Neural cell (in vitro differentiated cells): ENCODE measurements around the gene ALPG. TPM values are rescaled to one million over a fixed set of nuclear protein-coding genes. Genes with fewer than 3 reads are reported as not detected.

ENCODE experiments used
- H2AFZ ChIP-seq: fragments of 200-600, 300-800 bp; sonication (generic), shearing (Covaris generic); 2 replicates; pipeline ENCODE4 v1.6.0; 2014; ENCODE audit warnings: low read depth, mild to moderate bottlenecking, antibody characterized with exemption, low read length, moderate library complexity
- H3F3A ChIP-seq: fragments of 200-600 bp; shearing (Covaris generic); 2 replicates; pipeline ENCODE4 v1.6.1; 2016; ENCODE audit warnings: mild to moderate bottlenecking, moderate library complexity, mixed read lengths, antibody characterized with exemption, low read length; ENCODE audit not compliant: insufficient read depth, poor library complexity, severe bottlenecking
- H3K27ac ChIP-seq: fragments of 200-600, 300-800 bp; sonication (generic), shearing (Covaris generic); 2 replicates; pipeline ENCODE4 v1.5.1; 2014; ENCODE audit warnings: mild to moderate bottlenecking, low read length, moderate library complexity
- H3K27me3 ChIP-seq: fragments of 300-800, 200-600 bp; sonication (generic), shearing (Covaris generic); 2 replicates; pipeline ENCODE4 v1.6.0; 2014; ENCODE audit warnings: mild to moderate bottlenecking, low read depth, low read length, moderate library complexity; ENCODE audit not compliant: insufficient read depth
- H3K36me3 ChIP-seq: fragments of 300-800, 200-600 bp; sonication (generic), shearing (Covaris generic); 2 replicates; pipeline ENCODE4 v1.5.1; 2014; ENCODE audit warnings: mild to moderate bottlenecking, antibody characterized with exemption, low read length, moderate library complexity; ENCODE audit not compliant: insufficient read depth
- H3K4me2 ChIP-seq: fragments of 300-800, 200-600 bp; sonication (generic), shearing (Covaris generic); 2 replicates; pipeline ENCODE4 v1.6.0; 2014; ENCODE audit warnings: mild to moderate bottlenecking, low read length
- H3K4me3 ChIP-seq: fragments of 300-800, 200-600 bp; sonication (generic), shearing (Covaris generic); 2 replicates; pipeline ENCODE4 v1.5.1; 2014; ENCODE audit warnings: mild to moderate bottlenecking, low read length, moderate library complexity
- H3K79me2 ChIP-seq: fragments of 200-600 bp; shearing (Covaris generic); replicated peaks from 2 replicates; pipeline ENCODE4 v1.6.0; 2014; ENCODE audit warnings: mild to moderate bottlenecking, low read length, moderate library complexity; ENCODE audit not compliant: insufficient read depth
- H3K9ac ChIP-seq: fragments of 300-800, 200-600 bp; sonication (generic), shearing (Covaris generic); 2 replicates; pipeline ENCODE4 v1.6.1; 2016; ENCODE audit warnings: mild to moderate bottlenecking, low read length, mixed read lengths
- H3K9me2 ChIP-seq: fragments of 200-600 bp; shearing (Covaris generic); 2 replicates; pipeline ENCODE4 v1.6.1; 2016; ENCODE audit warnings: mild to moderate bottlenecking, low read length, mixed read lengths; ENCODE audit not compliant: insufficient read depth
- H3K9me3 ChIP-seq: fragments of 200-600, 300-800 bp; sonication (generic), shearing (Covaris generic); 2 replicates; pipeline ENCODE4 v1.6.1; 2016; ENCODE audit warnings: mild to moderate bottlenecking, mixed run types, low read length, moderate library complexity, mixed read lengths
- H4K20me1 ChIP-seq: fragments of 200-600 bp; shearing (Covaris generic); 2 replicates; pipeline ENCODE4 v1.6.1; 2016; ENCODE audit warnings: mild to moderate bottlenecking, mixed run types; ENCODE audit not compliant: insufficient read depth
- CTCF ChIP-seq: fragments of 450-650 bp; IDR thresholded peaks from 2 replicates; pipeline ENCODE4 v1.5.1; 2014; ENCODE audit warnings: antibody characterized with exemption, mild to moderate bottlenecking, moderate library complexity; ENCODE audit not compliant: poor library complexity, severe bottlenecking
- EP300 ChIP-seq: fragments of 450-650 bp; conservative IDR thresholded peaks from 2 replicates; pipeline ENCODE4 v1.6.1; 2014; ENCODE audit warnings: antibody characterized with exemption, mild to moderate bottlenecking, moderate library complexity; ENCODE audit not compliant: poor library complexity, severe bottlenecking
- EZH2 ChIP-seq: fragments of 200-600, 300-800 bp; shearing (Covaris generic), sonication (generic); IDR thresholded peaks from 2 replicates; pipeline ENCODE4 v1.6.1; 2014; ENCODE audit warnings: antibody characterized with exemption, low read length, borderline replicate concordance, mild to moderate bottlenecking; ENCODE audit not compliant: insufficient read depth, poor library complexity, severe bottlenecking
- MXI1 ChIP-seq: fragments of 450-650 bp; conservative IDR thresholded peaks from 2 replicates; pipeline ENCODE4 v1.6.1; 2014; ENCODE audit warnings: antibody characterized with exemption, mild to moderate bottlenecking; ENCODE audit not compliant: poor library complexity, severe bottlenecking
- POLR2AphosphoS5 ChIP-seq: IDR thresholded peaks from 2 replicates; pipeline ENCODE4 v1.6.1; 2012
- RAD21 ChIP-seq: fragments of 450-650 bp; conservative IDR thresholded peaks from 2 replicates; pipeline ENCODE4 v1.6.1; 2014; ENCODE audit warnings: antibody characterized with exemption, mild to moderate bottlenecking, moderate library complexity
- SMC3 ChIP-seq: fragments of 450-650 bp; conservative IDR thresholded peaks from 2 replicates; pipeline ENCODE4 v1.6.1; 2014; ENCODE audit warnings: antibody characterized with exemption, mild to moderate bottlenecking, moderate library complexity; ENCODE audit not compliant: poor library complexity
- TAF1 ChIP-seq: IDR thresholded peaks from 2 replicates; pipeline ENCODE4 v1.6.1; 2012; ENCODE audit warnings: low read depth
- polyA plus RNA-seq: library from polyadenylated mRNA; depleted of rRNA; stranded (reverse); fragments of >200 nt; gene quantifications from 2 replicates; pipeline ENCODE4 v1.2.3, GENCODE V29; 2014
- TF ChIP-seq, protein P1 (sequence below): IDR thresholded peaks from 2 replicates; pipeline ENCODE4 v1.6.1; 2012; ENCODE audit warnings: borderline replicate concordance

Gene ALPG
- polyA plus RNA-seq, 1 donor from 2014 or later = not detected

- Histone ChIP-seq H3K9me2 (no peaks in the 10 kb centered on the region), H3K36me3 (no peaks in the 10 kb centered on the region), H2AFZ (no peak overlapping the region), H4K20me1 (no peaks in the 10 kb centered on the region), H3K4me3 (no peak overlapping the region), H3K4me2 (no peak overlapping the region), H3K9me3 (no peaks in the 10 kb centered on the region), H3K79me2 (no peaks in the 10 kb centered on the region), H3F3A (no peaks in the 10 kb centered on the region), H3K27ac (no peak overlapping the region), H3K27me3 (no peaks in the 10 kb centered on the region), H3K9ac (no peak overlapping the region)
- TF ChIP-seq RAD21 (no peak), EP300 (no peak), TAF1 (no peak), POLR2AphosphoS5 (no peak), CTCF (no peak), MXI1 (no peak), SMC3 (no peak), EZH2 (no peak)
- TF ChIP-seq, protein P1, sequence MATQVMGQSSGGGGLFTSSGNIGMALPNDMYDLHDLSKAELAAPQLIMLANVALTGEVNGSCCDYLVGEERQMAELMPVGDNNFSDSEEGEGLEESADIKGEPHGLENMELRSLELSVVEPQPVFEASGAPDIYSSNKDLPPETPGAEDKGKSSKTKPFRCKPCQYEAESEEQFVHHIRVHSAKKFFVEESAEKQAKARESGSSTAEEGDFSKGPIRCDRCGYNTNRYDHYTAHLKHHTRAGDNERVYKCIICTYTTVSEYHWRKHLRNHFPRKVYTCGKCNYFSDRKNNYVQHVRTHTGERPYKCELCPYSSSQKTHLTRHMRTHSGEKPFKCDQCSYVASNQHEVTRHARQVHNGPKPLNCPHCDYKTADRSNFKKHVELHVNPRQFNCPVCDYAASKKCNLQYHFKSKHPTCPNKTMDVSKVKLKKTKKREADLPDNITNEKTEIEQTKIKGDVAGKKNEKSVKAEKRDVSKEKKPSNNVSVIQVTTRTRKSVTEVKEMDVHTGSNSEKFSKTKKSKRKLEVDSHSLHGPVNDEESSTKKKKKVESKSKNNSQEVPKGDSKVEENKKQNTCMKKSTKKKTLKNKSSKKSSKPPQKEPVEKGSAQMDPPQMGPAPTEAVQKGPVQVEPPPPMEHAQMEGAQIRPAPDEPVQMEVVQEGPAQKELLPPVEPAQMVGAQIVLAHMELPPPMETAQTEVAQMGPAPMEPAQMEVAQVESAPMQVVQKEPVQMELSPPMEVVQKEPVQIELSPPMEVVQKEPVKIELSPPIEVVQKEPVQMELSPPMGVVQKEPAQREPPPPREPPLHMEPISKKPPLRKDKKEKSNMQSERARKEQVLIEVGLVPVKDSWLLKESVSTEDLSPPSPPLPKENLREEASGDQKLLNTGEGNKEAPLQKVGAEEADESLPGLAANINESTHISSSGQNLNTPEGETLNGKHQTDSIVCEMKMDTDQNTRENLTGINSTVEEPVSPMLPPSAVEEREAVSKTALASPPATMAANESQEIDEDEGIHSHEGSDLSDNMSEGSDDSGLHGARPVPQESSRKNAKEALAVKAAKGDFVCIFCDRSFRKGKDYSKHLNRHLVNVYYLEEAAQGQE = no peak
Observed at GRCh38 chr2:232458051-232458660, 51.5 kb downstream of the ALPG start.

DNA sequence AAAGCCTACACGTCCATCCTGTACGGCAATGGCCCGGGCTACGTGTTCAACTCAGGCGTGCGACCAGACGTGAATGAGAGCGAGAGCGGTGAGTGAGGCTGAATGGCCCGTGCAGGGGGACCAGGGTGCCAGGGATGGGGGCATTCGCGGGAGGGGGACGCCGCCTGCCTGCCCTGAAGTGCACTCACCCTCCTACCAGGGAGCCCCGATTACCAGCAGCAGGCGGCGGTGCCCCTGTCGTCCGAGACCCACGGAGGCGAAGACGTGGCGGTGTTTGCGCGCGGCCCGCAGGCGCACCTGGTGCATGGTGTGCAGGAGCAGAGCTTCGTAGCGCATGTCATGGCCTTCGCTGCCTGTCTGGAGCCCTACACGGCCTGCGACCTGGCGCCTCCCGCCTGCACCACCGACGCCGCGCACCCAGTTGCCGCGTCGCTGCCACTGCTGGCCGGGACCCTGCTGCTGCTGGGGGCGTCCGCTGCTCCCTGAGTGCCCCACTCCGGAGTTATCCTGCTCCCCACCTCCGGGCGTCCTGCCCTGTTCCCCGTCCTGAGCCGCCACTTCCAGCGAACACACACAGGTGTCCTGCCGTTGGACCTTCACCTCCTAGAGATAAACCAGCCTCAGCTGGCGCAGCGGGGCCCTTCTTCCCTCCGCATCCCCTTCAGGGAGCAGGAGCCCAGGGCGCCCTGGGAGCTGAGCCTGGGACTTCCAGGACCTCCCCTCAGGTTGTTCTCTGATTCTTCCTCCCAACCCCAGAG lies 52.2 kb downstream of the ALPG start:
- no peak for TF ChIP-seq EZH2
- no peak for TF ChIP-seq CTCF
- TF ChIP-seq EP300 = no peak
- no peak for TF ChIP-seq MXI1
- TF ChIP-seq SMC3 = no peak
- TF ChIP-seq, protein P1 = no peak
- no peak for TF ChIP-seq POLR2AphosphoS5
- no peak for TF ChIP-seq RAD21
- no peak for TF ChIP-seq TAF1
- Histone ChIP-seq H3K4me3 (no peak overlapping the region), H3K36me3 (no peaks in the 10 kb centered on the region), H2AFZ (no peak overlapping the region), H3K9me3 (no peaks in the 10 kb centered on the region), H3F3A (no peaks in the 10 kb centered on the region), H3K4me2 (no peak overlapping the region), H3K9ac (no peak overlapping the region), H4K20me1 (no peaks in the 10 kb centered on the region), H3K79me2 (no peaks in the 10 kb centered on the region), H3K27ac (no peak overlapping the region), H3K9me2 (no peaks in the 10 kb centered on the region), H3K27me3 (no peaks in the 10 kb centered on the region)
